ENCODE data around the gene LRRC32. TPM values are rescaled to one million over a fixed set of nuclear protein-coding genes. Genes with fewer than 3 reads are reported as not detected.

Gene LRRC32
- total RNA-seq, 2 experiments from 2014 or later = 5.5 to 25.3 TPM

DNA sequence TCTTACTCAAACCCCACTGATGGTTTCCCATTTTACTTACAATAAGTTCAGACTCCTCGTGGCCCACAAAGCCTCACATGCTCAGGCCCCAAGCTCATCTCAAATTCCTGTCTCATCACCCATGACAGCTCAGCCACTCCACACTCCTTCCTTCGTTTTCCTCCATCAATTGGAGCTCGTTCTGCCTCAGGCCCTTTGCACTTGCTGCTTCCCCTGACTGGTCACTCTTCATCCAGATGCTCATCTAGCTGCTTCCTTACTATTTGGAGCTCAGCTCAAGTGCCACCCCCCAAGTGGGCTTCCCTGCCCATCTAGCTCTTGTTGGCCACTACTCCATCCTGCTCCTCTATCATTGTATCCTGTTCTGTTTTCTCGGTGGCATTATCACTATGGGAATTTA, 46.8 kb upstream of the LRRC32 start:
- DNase-seq (ENCODE audit: low spot score) = no peak
- H3K27ac ChIP-seq (ENCODE audit: low read depth, low read length, poor library complexity, severe bottlenecking) = no peak overlapping the region
- intact Hi-C loops (cut with micrococcal nuclease; ENCODE audit: unreplicated experiment) = no loop called here
- H3K4me2 ChIP-seq (ENCODE audit: low read length) = no peak overlapping the region
- no peak overlapping the region for H3K4me3 ChIP-seq (ENCODE audit: low read depth, low read length, poor library complexity, severe bottlenecking)
- CTCF ChIA-PET (ENCODE audit: unreplicated experiment) = no interaction called here
- H3K79me2 ChIP-seq (ENCODE audit: insufficient read depth, low read depth, low read length) = no peaks in the 10 kb centered on the region
- TF ChIP-seq, protein P1, sequence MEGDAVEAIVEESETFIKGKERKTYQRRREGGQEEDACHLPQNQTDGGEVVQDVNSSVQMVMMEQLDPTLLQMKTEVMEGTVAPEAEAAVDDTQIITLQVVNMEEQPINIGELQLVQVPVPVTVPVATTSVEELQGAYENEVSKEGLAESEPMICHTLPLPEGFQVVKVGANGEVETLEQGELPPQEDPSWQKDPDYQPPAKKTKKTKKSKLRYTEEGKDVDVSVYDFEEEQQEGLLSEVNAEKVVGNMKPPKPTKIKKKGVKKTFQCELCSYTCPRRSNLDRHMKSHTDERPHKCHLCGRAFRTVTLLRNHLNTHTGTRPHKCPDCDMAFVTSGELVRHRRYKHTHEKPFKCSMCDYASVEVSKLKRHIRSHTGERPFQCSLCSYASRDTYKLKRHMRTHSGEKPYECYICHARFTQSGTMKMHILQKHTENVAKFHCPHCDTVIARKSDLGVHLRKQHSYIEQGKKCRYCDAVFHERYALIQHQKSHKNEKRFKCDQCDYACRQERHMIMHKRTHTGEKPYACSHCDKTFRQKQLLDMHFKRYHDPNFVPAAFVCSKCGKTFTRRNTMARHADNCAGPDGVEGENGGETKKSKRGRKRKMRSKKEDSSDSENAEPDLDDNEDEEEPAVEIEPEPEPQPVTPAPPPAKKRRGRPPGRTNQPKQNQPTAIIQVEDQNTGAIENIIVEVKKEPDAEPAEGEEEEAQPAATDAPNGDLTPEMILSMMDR (conservative IDR thresholded peaks at IDR 0.05; ENCODE audit: low read length) = no peak
- TF ChIP-seq EZH2phosphoT487 (IDR thresholded peaks at IDR 0.05; ENCODE audit: borderline replicate concordance, low read depth, low read length) = no peak
- H3K9me2 ChIP-seq (ENCODE audit: insufficient read depth, low read length) = no peaks in the 10 kb centered on the region
- no peaks in the 10 kb centered on the region for H3K4me1 ChIP-seq (ENCODE audit: insufficient read depth, low read length, poor library complexity, severe bottlenecking)
- H3K36me3 ChIP-seq (ENCODE audit: insufficient read depth, low read length) = no peaks in the 10 kb centered on the region
- POLR2A ChIA-PET = interaction anchor here (0.6 kb wide), 1 partner anchor 955 kb away, joined by 3 read pairs; no protein-coding TSS in a partner anchor
- H4K20me1 ChIP-seq (ENCODE audit: insufficient read depth, low read length) = no peaks in the 10 kb centered on the region
- no peaks in the 10 kb centered on the region for H3K9me3 ChIP-seq (ENCODE audit: low read length)
- no TSS peak for BruUV-seq (replicated peaks)
- H2AFZ ChIP-seq (ENCODE audit: low read length) = no peak overlapping the region

DNA sequence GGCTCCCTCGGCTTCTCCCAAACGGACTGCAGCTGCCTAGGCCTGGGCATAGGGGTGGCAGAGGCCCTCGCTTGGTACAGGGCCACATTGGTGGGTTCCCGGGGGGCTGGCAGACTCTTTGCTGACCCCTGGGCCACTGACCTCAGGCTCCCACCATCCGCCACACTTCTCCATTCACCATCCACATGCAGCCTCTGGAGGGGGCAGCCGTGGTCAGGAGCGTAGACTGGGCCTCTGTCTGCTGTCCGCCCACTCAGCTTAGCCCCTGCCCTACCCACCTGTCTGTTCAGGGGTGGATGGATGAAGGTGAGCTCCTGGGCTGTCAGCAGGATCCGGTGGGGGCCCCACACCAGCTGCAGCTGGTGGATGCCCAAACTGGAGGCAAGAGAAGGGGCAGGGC, 45.7 kb upstream of the LRRC32 start:
- TF ChIP-seq EZH2phosphoT487 (IDR thresholded peaks at IDR 0.05; ENCODE audit: borderline replicate concordance, low read depth, low read length) = no peak
- TF ChIP-seq, protein P1 (conservative IDR thresholded peaks at IDR 0.05; ENCODE audit: low read length) = no peak
- intact Hi-C loops (cut with micrococcal nuclease; ENCODE audit: unreplicated experiment) = no loop called here
- DNase-seq (ENCODE audit: low spot score) = no peak

DNA sequence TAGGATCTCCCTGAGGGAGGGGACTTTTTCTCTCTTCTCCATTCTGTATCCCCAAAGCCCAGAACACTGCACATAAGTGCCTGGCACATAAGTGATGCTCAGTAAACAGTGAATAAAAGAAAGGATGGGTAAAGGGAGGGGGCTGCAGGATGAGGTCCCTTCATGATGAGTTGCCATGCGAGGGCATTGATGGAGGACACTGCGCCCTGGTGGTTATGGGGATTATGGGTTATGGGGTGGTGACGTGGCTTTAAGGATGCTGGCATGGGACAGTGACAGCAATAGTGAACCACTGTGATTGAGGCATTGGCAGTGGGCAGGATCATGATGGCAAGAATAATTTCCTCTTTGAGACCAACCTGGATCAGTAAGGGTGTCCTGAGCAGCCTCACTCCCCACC, 43.9 kb upstream of the LRRC32 start:
- Histone ChIP-seq H3K4me3 (ENCODE audit: low read depth, low read length, poor library complexity, severe bottlenecking) (no peak overlapping the region), H3K79me2 (ENCODE audit: insufficient read depth, low read depth, low read length) (no peaks in the 10 kb centered on the region), H3K36me3 (ENCODE audit: insufficient read depth, low read length) (no peaks in the 10 kb centered on the region), H3K4me2 (ENCODE audit: low read length) (no peak overlapping the region), H2AFZ (ENCODE audit: low read length) (no peak overlapping the region), H3K9me3 (ENCODE audit: low read length) (no peaks in the 10 kb centered on the region), H3K9me2 (ENCODE audit: insufficient read depth, low read length) (no peaks in the 10 kb centered on the region), H4K20me1 (ENCODE audit: insufficient read depth, low read length) (no peaks in the 10 kb centered on the region), H3K27ac (ENCODE audit: low read depth, low read length, poor library complexity, severe bottlenecking) (no peak overlapping the region), H3K4me1 (ENCODE audit: insufficient read depth, low read length, poor library complexity, severe bottlenecking) (no peaks in the 10 kb centered on the region)
- CTCF ChIA-PET (ENCODE audit: unreplicated experiment) = no interaction called here
- no peak for TF ChIP-seq EZH2phosphoT487 (IDR thresholded peaks at IDR 0.05; ENCODE audit: borderline replicate concordance, low read depth, low read length)
- TF ChIP-seq, protein P1 (conservative IDR thresholded peaks at IDR 0.05; ENCODE audit: low read length) = peak; percentile 48; the same call in 1 of the 2 replicates
- intact Hi-C loops (cut with micrococcal nuclease; ENCODE audit: unreplicated experiment) = no loop called here
- no TSS peak for BruUV-seq (replicated peaks)
- DNase-seq (ENCODE audit: low spot score) = no peak
- POLR2A ChIA-PET = no interaction called here

More for the DNA sequence above, 45.7 kb upstream of the LRRC32 start:
- ChIA-PET POLR2A (no interaction called here), CTCF (ENCODE audit: unreplicated experiment) (no interaction called here)
- Histone ChIP-seq H3K79me2 (ENCODE audit: insufficient read depth, low read depth, low read length) (no peaks in the 10 kb centered on the region), H3K36me3 (ENCODE audit: insufficient read depth, low read length) (no peaks in the 10 kb centered on the region), H3K4me1 (ENCODE audit: insufficient read depth, low read length, poor library complexity, severe bottlenecking) (no peaks in the 10 kb centered on the region), H3K9me2 (ENCODE audit: insufficient read depth, low read length) (no peaks in the 10 kb centered on the region), H2AFZ (ENCODE audit: low read length) (no peak overlapping the region), H3K4me3 (ENCODE audit: low read depth, low read length, poor library complexity, severe bottlenecking) (no peak overlapping the region), H4K20me1 (ENCODE audit: insufficient read depth, low read length) (no peaks in the 10 kb centered on the region), H3K4me2 (ENCODE audit: low read length) (no peak overlapping the region), H3K9me3 (ENCODE audit: low read length) (no peaks in the 10 kb centered on the region), H3K27ac (ENCODE audit: low read depth, low read length, poor library complexity, severe bottlenecking) (no peak overlapping the region)
- BruUV-seq (replicated peaks) = no TSS peak

Measured in OCI-LY7 (cell line).